ENCODE measurements around the gene HFM1. TPM values are rescaled to one million over a fixed set of nuclear protein-coding genes. Genes with fewer than 3 reads are reported as not detected.

HFM1 gene
- total RNA-seq, 1 donor from 2014 or later, result 2.5 TPM

GRCh38 chr1:91406773-91407389, 2.2 kb upstream of the HFM1 start:
- no peak overlapping the region for H3K4me3 Mint-ChIP-seq (ENCODE audit: unreplicated experiment)
- DNase-seq (ENCODE audit: low spot score), result no peak

GRCh38 chr1:91402023-91402422, 2.6 kb downstream of the HFM1 start:
- Mint-ChIP-seq H3K4me1 (ENCODE audit: unreplicated experiment) (no peaks in the 10 kb centered on the region), H3K4me3 (ENCODE audit: unreplicated experiment) (no peak overlapping the region), H3K27ac (ENCODE audit: unreplicated experiment) (no peak overlapping the region), H3K36me3 (ENCODE audit: low read depth, unreplicated experiment) (no peaks in the 10 kb centered on the region), H3K9me3 (ENCODE audit: unreplicated experiment) (no peaks in the 10 kb centered on the region), H3K27me3 (ENCODE audit: unreplicated experiment) (no peaks in the 10 kb centered on the region)
- TF ChIP-seq, protein P1, sequence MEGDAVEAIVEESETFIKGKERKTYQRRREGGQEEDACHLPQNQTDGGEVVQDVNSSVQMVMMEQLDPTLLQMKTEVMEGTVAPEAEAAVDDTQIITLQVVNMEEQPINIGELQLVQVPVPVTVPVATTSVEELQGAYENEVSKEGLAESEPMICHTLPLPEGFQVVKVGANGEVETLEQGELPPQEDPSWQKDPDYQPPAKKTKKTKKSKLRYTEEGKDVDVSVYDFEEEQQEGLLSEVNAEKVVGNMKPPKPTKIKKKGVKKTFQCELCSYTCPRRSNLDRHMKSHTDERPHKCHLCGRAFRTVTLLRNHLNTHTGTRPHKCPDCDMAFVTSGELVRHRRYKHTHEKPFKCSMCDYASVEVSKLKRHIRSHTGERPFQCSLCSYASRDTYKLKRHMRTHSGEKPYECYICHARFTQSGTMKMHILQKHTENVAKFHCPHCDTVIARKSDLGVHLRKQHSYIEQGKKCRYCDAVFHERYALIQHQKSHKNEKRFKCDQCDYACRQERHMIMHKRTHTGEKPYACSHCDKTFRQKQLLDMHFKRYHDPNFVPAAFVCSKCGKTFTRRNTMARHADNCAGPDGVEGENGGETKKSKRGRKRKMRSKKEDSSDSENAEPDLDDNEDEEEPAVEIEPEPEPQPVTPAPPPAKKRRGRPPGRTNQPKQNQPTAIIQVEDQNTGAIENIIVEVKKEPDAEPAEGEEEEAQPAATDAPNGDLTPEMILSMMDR (IDR thresholded peaks at IDR 0.05; ENCODE audit: unreplicated experiment), result peak; percentile 18
- DNase-seq (ENCODE audit: low spot score), result no peak

More at GRCh38 chr1:91406773-91407389, 2.2 kb upstream of the HFM1 start:
- H3K36me3 Mint-ChIP-seq (ENCODE audit: low read depth, unreplicated experiment), result no peaks in the 10 kb centered on the region
- no peak overlapping the region for H3K27ac Mint-ChIP-seq (ENCODE audit: unreplicated experiment)
- no peaks in the 10 kb centered on the region for H3K4me1 Mint-ChIP-seq (ENCODE audit: unreplicated experiment)
- H3K27me3 Mint-ChIP-seq (ENCODE audit: unreplicated experiment), result no peaks in the 10 kb centered on the region
- H3K9me3 Mint-ChIP-seq (ENCODE audit: unreplicated experiment), result no peaks in the 10 kb centered on the region
- TF ChIP-seq, protein P1 (IDR thresholded peaks at IDR 0.05; ENCODE audit: unreplicated experiment), result no peak

DNA sequence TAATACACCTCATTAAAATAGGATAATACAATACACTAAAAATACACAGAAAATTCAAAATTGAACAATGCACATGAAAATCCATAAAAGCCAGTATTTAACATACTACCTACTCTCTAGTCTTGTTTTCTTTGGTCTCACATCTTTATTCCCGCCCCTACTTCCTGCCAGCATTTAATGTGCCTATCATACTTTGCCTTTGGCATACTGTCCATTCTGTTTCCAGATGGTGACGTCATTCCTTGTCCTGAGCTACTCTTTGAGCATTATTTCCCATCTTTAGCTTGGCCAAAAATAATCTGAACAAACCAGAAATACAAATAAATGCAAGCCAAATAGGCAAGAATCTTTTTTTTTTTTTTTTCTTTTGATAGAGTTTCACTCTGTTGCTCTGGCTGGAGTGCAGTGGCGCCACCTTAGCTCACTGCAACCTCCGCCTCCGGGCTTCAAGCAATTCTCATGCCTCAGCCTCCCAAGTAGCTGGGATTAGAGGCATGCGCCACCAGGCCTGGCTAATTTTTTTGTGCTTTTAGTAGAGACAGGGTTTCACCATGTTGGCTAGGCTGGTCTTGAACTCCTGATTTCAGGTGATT, 4.4 kb downstream of the HFM1 start:
- Mint-ChIP-seq H3K27me3 (ENCODE audit: unreplicated experiment) (no peaks in the 10 kb centered on the region), H3K4me1 (ENCODE audit: unreplicated experiment) (no peaks in the 10 kb centered on the region), H3K4me3 (ENCODE audit: unreplicated experiment) (no peak overlapping the region), H3K9me3 (ENCODE audit: unreplicated experiment) (no peaks in the 10 kb centered on the region), H3K36me3 (ENCODE audit: low read depth, unreplicated experiment) (no peaks in the 10 kb centered on the region), H3K27ac (ENCODE audit: unreplicated experiment) (no peak overlapping the region)
- TF ChIP-seq, protein P1 (IDR thresholded peaks at IDR 0.05; ENCODE audit: unreplicated experiment), result no peak
- no peak for DNase-seq (ENCODE audit: low spot score)

DNA sequence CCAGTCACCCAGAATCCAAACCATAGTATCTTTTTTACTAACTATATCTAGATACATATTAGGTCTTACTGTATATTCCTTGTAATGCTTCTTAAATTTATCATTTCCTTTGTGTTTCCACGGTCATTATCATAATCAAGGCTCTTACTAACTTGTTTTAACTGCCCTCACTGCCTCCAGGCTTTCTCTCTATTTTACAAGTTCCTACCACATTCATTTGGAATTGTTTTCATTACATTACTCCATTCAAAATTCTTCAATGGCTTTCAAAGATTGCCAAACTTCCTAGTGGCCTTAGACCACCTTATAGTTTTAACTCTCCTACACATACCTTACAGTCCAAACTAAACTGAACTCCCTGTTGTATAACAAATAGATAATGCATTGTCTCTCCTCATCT, 6.3 kb downstream of the HFM1 start:
- no peak for DNase-seq (ENCODE audit: low spot score)
- Mint-ChIP-seq H3K27ac (ENCODE audit: unreplicated experiment) (no peak overlapping the region), H3K4me1 (ENCODE audit: unreplicated experiment) (no peaks in the 10 kb centered on the region), H3K36me3 (ENCODE audit: low read depth, unreplicated experiment) (no peaks in the 10 kb centered on the region), H3K27me3 (ENCODE audit: unreplicated experiment) (no peaks in the 10 kb centered on the region), H3K4me3 (ENCODE audit: unreplicated experiment) (no peak overlapping the region), H3K9me3 (ENCODE audit: unreplicated experiment) (no peaks in the 10 kb centered on the region)
- TF ChIP-seq, protein P1 (IDR thresholded peaks at IDR 0.05; ENCODE audit: unreplicated experiment), result no peak

GRCh38 chr1:91397605-91398004, 7.0 kb downstream of the HFM1 start:
- TF ChIP-seq, protein P1 (IDR thresholded peaks at IDR 0.05; ENCODE audit: unreplicated experiment), result no peak
- no peak for DNase-seq (ENCODE audit: low spot score)
- no peak overlapping the region for H3K27ac Mint-ChIP-seq (ENCODE audit: unreplicated experiment)
- no peaks in the 10 kb centered on the region for H3K36me3 Mint-ChIP-seq (ENCODE audit: low read depth, unreplicated experiment)
- no peak overlapping the region for H3K4me3 Mint-ChIP-seq (ENCODE audit: unreplicated experiment)
- H3K27me3 Mint-ChIP-seq (ENCODE audit: unreplicated experiment), result no peaks in the 10 kb centered on the region
- no peaks in the 10 kb centered on the region for H3K4me1 Mint-ChIP-seq (ENCODE audit: unreplicated experiment)
- H3K9me3 Mint-ChIP-seq (ENCODE audit: unreplicated experiment), result no peaks in the 10 kb centered on the region

Data from endothelial cell (in vitro differentiated cells).